HepG2 (cell line): ENCODE measurements around the gene HLF. TPM values are rescaled to one million over a fixed set of nuclear protein-coding genes. Genes with fewer than 3 reads are reported as not detected.
A peak's percentile ranks its signal among the peaks of the same experiment; 100 is the strongest.

ENCODE experiments used
- EEA1 ChIP-seq: sonication (generic); formaldehyde crosslinking; IDR thresholded peaks from 2 replicates; pipeline ENCODE4 v1.5.1; 2020; ENCODE audit warnings: mild to moderate bottlenecking, missing genetic modification reagents, borderline replicate concordance
- ETV5 ChIP-seq: IDR thresholded peaks from 2 replicates; pipeline ENCODE4 v1.6.1; 2018; ENCODE audit warnings: missing biosample characterization, missing genetic modification reagents, inconsistent platforms, borderline replicate concordance
- FOXA3 ChIP-seq: IDR thresholded peaks from 2 replicates; pipeline ENCODE4 v1.6.1; 2016; ENCODE audit warnings: missing genetic modification reagents, missing compliant biosample characterization
- FOXK2 ChIP-seq: fragments of 450-650 bp; IDR thresholded peaks from 2 replicates; pipeline ENCODE4 v1.6.1; 2016
- FOXM1 ChIP-seq: sonication (generic); formaldehyde crosslinking; IDR thresholded peaks from 2 replicates; pipeline ENCODE4 v1.5.0; 2020; ENCODE audit warnings: missing genetic modification reagents
- HNF4A ChIP-seq: sonication (generic); formaldehyde crosslinking; IDR thresholded peaks from 2 replicates; pipeline ENCODE4 v1.4.0; 2020; ENCODE audit warnings: missing genetic modification reagents
- HNF4G ChIP-seq, 2 experiments: sonication (generic) in 1 of 2; formaldehyde crosslinking in 1 of 2; IDR thresholded peaks; 2 replicates each; pipeline versions ENCODE4 v1.4.0 to v1.6.1; 2011 to 2020; ENCODE audit warnings: borderline replicate concordance in 2 of 2, low read depth in 2 of 2, mild to moderate bottlenecking in 2 of 2, low read length in 1 of 2, missing genetic modification reagents in 1 of 2, moderate library complexity in 1 of 2
- HNRNPLL ChIP-seq: fragments of 200-400 bp; formaldehyde crosslinking; IDR thresholded peaks from 2 replicates; pipeline ENCODE4 v1.6.1; 2017; ENCODE audit warnings: mild to moderate bottlenecking, low read depth, low read length; ENCODE audit not compliant: poor library complexity, severe bottlenecking
- MZF1 ChIP-seq: sonication (generic); formaldehyde crosslinking; IDR thresholded peaks from 2 replicates; pipeline ENCODE4 v1.8.1; 2023; ENCODE audit warnings: mild to moderate bottlenecking, missing genetic modification reagents, borderline replicate concordance
- SMAD9 ChIP-seq: sonication (generic); formaldehyde crosslinking; IDR thresholded peaks from 2 replicates; pipeline ENCODE4 v1.5.1; 2020; ENCODE audit warnings: mild to moderate bottlenecking, missing genetic modification reagents
- ZBTB2 ChIP-seq: sonication (generic); formaldehyde crosslinking; IDR thresholded peaks from 2 replicates; pipeline ENCODE4 v1.8.0; 2022; ENCODE audit warnings: low read depth, missing genetic modification reagents
- ZNF225 ChIP-seq: sonication (generic); formaldehyde crosslinking; IDR thresholded peaks from 2 replicates; pipeline ENCODE4 v1.4.0; 2020; ENCODE audit warnings: mild to moderate bottlenecking, missing genetic modification reagents
- ZNF331 ChIP-seq: sonication (generic); formaldehyde crosslinking; IDR thresholded peaks from 2 replicates; pipeline ENCODE4 v1.4.0; 2020; ENCODE audit warnings: missing genetic modification reagents
- ZNF441 ChIP-seq: sonication (generic); formaldehyde crosslinking; IDR thresholded peaks from 2 replicates; pipeline ENCODE4 v1.7.0; 2021; ENCODE audit warnings: missing genetic modification reagents, borderline replicate concordance
- ZNF674 ChIP-seq: sonication (generic); formaldehyde crosslinking; IDR thresholded peaks from 2 replicates; pipeline ENCODE4 v1.5.0; 2020; ENCODE audit warnings: low read depth, mild to moderate bottlenecking, missing genetic modification reagents
- ZNF768 ChIP-seq: sonication (generic); formaldehyde crosslinking; IDR thresholded peaks from 2 replicates; pipeline ENCODE4 v1.4.0; 2020; ENCODE audit warnings: missing genetic modification reagents
- polyA plus RNA-seq, 8 experiments: library from polyadenylated mRNA; depleted of rRNA in 3 of 8; stranded (reverse) in 7 of 8; unstranded in 1 of 8; fragments of >200 nt; fragmentation: Illumina TruSeq in 4 of 8; extraction: Trizol in 4 of 8; gene quantifications; 2 replicates each; pipeline versions ENCODE4 v1.2.1 to v1.2.3, GENCODE V29; 2011 to 2016; ENCODE audit warnings: low read depth in 4 of 8, missing spikeins in 1 of 8, mixed read lengths in 1 of 8; ENCODE audit not compliant: insufficient read depth in 1 of 8
- total RNA-seq, 5 experiments: library from RNA; depleted of rRNA; stranded (reverse); fragments of >200 nt; fragmentation: Illumina TruSeq; extraction: Trizol; gene quantifications; 2 replicates each; pipeline ENCODE4 v1.2.3, GENCODE V29; 2016; ENCODE audit warnings: low read depth in 1 of 5
- TF ChIP-seq, protein P1 (sequence below): sonication (generic); formaldehyde crosslinking; IDR thresholded peaks from 2 replicates; pipeline ENCODE4 v1.4.0; 2020; ENCODE audit warnings: missing genetic modification reagents
- TF ChIP-seq, protein P2 (sequence below): sonication (generic); formaldehyde crosslinking; IDR thresholded peaks from 2 replicates; pipeline ENCODE4 v1.9.0; 2021; ENCODE audit warnings: missing genetic modification reagents, borderline replicate concordance
- TF ChIP-seq, protein P3 (sequence below): sonication (generic); formaldehyde crosslinking; conservative IDR thresholded peaks from 2 replicates; pipeline ENCODE4 v1.8.0; 2022; ENCODE audit warnings: mild to moderate bottlenecking, moderate library complexity, missing genetic modification reagents

HLF gene
- total and polyA plus RNA-seq, 2 of the 13 experiments (the other 11 are each of a cell fraction or from before 2014, with no cell fraction given) = 202 to 346 TPM

DNA sequence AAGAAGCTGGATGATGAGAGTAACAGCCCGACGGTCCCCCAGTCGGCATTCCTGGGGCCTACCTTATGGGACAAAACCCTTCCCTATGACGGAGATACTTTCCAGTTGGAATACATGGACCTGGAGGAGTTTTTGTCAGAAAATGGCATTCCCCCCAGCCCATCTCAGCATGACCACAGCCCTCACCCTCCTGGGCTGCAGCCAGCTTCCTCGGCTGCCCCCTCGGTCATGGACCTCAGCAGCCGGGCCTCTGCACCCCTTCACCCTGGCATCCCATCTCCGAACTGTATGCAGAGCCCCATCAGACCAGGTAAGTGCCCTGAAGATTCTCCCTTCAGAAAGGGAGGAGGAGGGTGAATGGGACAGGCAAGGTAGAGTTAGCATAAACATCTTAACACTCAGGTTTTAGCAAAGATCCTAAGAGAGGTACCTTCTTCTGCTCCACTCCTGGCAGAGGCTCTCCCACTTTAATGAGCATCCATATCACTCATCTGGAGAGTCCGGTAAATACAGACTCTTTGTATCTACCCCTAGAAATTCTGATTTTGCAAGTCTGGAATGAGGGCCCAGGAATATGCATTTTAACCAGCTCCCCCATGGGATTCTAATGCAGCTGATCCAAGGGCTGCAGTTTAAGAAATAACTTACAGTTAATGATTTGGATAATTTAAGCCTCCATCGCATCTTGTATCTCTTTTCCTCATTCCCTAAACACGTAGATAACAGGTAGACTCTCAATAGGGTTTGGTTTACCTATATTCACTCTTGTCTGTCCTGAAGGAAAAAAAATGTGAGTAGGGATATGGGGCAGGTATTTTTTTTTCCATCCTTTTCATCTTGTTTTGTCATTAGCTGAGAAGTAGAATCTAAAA is 3.3 kb downstream of the HLF start (continued):
- TF ChIP-seq ZBTB2 (CRISPR knock-in tag) (no peak), EEA1 (CRISPR knock-in tag) (no peak), ZNF768 (CRISPR knock-in tag) (peak; percentile 58; the same call in 1 of the 2 replicates), FOXM1 (CRISPR knock-in tag) (no peak), ZNF331 (no peak), HNRNPLL (peak; percentile 22), SMAD9 (CRISPR knock-in tag) (no peak), ZNF225 (CRISPR knock-in tag) (no peak), ZNF674 (CRISPR knock-in tag) (no peak), MZF1 (no peak), HNF4G (IDR thresholded peaks at IDR 0.05; ENCODE audit: borderline replicate concordance, low read depth, low read length) (no peak), HNF4G (CRISPR knock-in tag; IDR thresholded peaks at IDR 0.05; ENCODE audit: borderline replicate concordance, low read depth) (no peak), ZNF441 (peak; percentile 26; the same call in 1 of the 2 replicates), ETV5 (CRISPR knock-in tag) (no peak), HNF4A (CRISPR knock-in tag) (no peak), FOXA3 (no peak), FOXK2 (no peak)
- TF ChIP-seq, protein P1, sequence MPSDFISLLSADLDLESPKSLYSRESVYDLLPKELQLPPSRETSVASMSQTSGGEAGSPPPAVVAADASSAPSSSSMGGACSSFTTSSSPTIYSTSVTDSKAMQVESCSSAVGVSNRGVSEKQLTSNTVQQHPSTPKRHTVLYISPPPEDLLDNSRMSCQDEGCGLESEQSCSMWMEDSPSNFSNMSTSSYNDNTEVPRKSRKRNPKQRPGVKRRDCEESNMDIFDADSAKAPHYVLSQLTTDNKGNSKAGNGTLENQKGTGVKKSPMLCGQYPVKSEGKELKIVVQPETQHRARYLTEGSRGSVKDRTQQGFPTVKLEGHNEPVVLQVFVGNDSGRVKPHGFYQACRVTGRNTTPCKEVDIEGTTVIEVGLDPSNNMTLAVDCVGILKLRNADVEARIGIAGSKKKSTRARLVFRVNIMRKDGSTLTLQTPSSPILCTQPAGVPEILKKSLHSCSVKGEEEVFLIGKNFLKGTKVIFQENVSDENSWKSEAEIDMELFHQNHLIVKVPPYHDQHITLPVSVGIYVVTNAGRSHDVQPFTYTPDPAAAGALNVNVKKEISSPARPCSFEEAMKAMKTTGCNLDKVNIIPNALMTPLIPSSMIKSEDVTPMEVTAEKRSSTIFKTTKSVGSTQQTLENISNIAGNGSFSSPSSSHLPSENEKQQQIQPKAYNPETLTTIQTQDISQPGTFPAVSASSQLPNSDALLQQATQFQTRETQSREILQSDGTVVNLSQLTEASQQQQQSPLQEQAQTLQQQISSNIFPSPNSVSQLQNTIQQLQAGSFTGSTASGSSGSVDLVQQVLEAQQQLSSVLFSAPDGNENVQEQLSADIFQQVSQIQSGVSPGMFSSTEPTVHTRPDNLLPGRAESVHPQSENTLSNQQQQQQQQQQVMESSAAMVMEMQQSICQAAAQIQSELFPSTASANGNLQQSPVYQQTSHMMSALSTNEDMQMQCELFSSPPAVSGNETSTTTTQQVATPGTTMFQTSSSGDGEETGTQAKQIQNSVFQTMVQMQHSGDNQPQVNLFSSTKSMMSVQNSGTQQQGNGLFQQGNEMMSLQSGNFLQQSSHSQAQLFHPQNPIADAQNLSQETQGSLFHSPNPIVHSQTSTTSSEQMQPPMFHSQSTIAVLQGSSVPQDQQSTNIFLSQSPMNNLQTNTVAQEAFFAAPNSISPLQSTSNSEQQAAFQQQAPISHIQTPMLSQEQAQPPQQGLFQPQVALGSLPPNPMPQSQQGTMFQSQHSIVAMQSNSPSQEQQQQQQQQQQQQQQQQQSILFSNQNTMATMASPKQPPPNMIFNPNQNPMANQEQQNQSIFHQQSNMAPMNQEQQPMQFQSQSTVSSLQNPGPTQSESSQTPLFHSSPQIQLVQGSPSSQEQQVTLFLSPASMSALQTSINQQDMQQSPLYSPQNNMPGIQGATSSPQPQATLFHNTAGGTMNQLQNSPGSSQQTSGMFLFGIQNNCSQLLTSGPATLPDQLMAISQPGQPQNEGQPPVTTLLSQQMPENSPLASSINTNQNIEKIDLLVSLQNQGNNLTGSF = no peak
- TF ChIP-seq, protein P2, sequence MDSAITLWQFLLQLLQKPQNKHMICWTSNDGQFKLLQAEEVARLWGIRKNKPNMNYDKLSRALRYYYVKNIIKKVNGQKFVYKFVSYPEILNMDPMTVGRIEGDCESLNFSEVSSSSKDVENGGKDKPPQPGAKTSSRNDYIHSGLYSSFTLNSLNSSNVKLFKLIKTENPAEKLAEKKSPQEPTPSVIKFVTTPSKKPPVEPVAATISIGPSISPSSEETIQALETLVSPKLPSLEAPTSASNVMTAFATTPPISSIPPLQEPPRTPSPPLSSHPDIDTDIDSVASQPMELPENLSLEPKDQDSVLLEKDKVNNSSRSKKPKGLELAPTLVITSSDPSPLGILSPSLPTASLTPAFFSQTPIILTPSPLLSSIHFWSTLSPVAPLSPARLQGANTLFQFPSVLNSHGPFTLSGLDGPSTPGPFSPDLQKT (CRISPR knock-in tag) = no peak
- TF ChIP-seq, protein P3, sequence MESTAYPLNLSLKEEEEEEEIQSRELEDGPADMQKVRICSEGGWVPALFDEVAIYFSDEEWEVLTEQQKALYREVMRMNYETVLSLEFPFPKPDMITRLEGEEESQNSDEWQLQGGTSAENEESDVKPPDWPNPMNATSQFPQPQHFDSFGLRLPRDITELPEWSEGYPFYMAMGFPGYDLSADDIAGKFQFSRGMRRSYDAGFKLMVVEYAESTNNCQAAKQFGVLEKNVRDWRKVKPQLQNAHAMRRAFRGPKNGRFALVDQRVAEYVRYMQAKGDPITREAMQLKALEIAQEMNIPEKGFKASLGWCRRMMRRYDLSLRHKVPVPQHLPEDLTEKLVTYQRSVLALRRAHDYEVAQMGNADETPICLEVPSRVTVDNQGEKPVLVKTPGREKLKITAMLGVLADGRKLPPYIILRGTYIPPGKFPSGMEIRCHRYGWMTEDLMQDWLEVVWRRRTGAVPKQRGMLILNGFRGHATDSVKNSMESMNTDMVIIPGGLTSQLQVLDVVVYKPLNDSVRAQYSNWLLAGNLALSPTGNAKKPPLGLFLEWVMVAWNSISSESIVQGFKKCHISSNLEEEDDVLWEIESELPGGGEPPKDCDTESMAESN (CRISPR knock-in tag) = peak; percentile 81; the same call in 1 of the 2 replicates
